Measurements from ENCODE around the gene MEGF9. TPM values are rescaled to one million over a fixed set of nuclear protein-coding genes. Genes with fewer than 3 reads are reported as not detected.

MEGF9 gene
- total RNA-seq, 1 experiment from 2014 or later, result 35.7 TPM

DNA sequence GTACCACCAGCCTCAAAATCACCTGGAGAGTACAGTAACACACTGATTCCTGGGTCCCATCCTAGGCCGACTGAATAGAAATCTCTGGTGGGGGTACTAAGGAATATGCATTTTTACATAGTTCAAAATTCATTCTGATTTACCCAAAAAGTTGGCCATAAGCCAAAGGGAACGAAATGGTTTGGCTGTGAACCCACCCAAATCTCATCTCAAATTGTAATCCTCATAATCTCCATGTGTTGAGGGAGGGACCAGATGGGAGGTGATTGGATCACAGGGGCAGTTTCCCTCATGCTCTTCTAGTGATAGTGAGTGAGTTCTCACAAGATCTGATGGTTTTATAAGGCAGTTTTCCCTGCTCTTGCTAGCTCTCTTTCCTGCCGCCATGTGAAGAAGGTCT, 31.1 kb downstream of the MEGF9 start:
- peaks cover 62% of the 10 kb centered on the region for H3F3A ChIP-seq (ENCODE audit: insufficient read depth, low read depth)
- ChIA-PET CTCF (no interaction called here), POLR2A (ENCODE audit: unreplicated experiment) (interaction anchor here (0.6 kb wide), 1 partner anchor 27 kb away, joined by 19 read pairs; no protein-coding TSS in a partner anchor)
- H3K4me2 ChIP-seq, result peak overlapping the region; percentile 62
- BruUV-seq (replicated peaks), result no TSS peak
- H2AFZ ChIP-seq, result no peak overlapping the region
- no peak for DNase-seq
- no peaks in the 10 kb centered on the region for H3K9me3 ChIP-seq (ENCODE audit: insufficient read depth, low read depth)
- peaks cover 43% of the 10 kb centered on the region for H3K4me1 ChIP-seq (replicated peaks; ENCODE audit: insufficient read depth)
- no peaks in the 10 kb centered on the region for H3K9me2 ChIP-seq (ENCODE audit: insufficient read depth)
- intact Hi-C loops (cut with micrococcal nuclease; ENCODE audit: unreplicated experiment), result no loop called here
- H3K4me3 ChIP-seq, result no peak overlapping the region
- H3K27me3 ChIP-seq (ENCODE audit: insufficient read depth, low read depth), result no peaks in the 10 kb centered on the region
- no peaks in the 10 kb centered on the region for H4K20me1 ChIP-seq (ENCODE audit: insufficient read depth)
- H3K27ac ChIP-seq, result peak overlapping the region; percentile 98
- TF ChIP-seq EZH2 (IDR thresholded peaks at IDR 0.05; ENCODE audit: low read depth), result no peak
- no peak for TF ChIP-seq CTCF (conservative IDR thresholded peaks at IDR 0.05)
- peaks cover 24% of the 10 kb centered on the region for H3K36me3 ChIP-seq (ENCODE audit: low read depth)
- H3K79me2 ChIP-seq (ENCODE audit: low read depth), result peaks cover 79% of the 10 kb centered on the region

DNA sequence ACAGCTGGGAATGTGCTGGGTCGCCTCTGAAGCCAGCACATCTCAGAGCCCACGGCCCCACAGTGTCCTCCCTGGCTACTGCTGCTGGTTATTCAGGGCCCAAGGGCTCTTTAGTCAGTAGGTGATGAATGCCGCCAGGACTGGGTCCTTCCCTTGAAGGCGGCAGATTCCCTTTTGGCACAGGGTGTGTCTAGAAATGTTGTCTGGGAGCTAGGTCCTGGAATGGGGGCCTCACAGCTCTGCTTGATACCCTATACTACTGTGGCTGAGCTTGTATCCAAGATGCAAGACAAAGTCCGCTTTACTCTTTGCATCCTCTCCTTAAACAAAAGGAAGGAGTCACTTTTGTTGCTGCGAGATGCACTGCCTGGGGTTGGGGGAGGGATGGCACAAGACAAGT, 33.1 kb downstream of the MEGF9 start:
- Histone ChIP-seq H3K27me3 (ENCODE audit: insufficient read depth, low read depth) (no peaks in the 10 kb centered on the region), H4K20me1 (ENCODE audit: insufficient read depth) (no peaks in the 10 kb centered on the region), H3K27ac (no peak overlapping the region), H3K4me2 (no peak overlapping the region), H2AFZ (no peak overlapping the region), H3K79me2 (ENCODE audit: low read depth) (peaks cover 81% of the 10 kb centered on the region), H3K9me2 (ENCODE audit: insufficient read depth) (no peaks in the 10 kb centered on the region), H3K36me3 (ENCODE audit: low read depth) (peaks cover 26% of the 10 kb centered on the region), H3K4me3 (no peak overlapping the region), H3F3A (ENCODE audit: insufficient read depth, low read depth) (peaks cover 50% of the 10 kb centered on the region), H3K9me3 (ENCODE audit: insufficient read depth, low read depth) (no peaks in the 10 kb centered on the region), H3K4me1 (replicated peaks; ENCODE audit: insufficient read depth) (peaks cover 43% of the 10 kb centered on the region)
- BruUV-seq (replicated peaks), result no TSS peak
- no peak for DNase-seq
- CTCF ChIA-PET, result no interaction called here
- POLR2A ChIA-PET (ENCODE audit: unreplicated experiment), result no interaction called here
- TF ChIP-seq CTCF (conservative IDR thresholded peaks at IDR 0.05) (no peak), EZH2 (IDR thresholded peaks at IDR 0.05; ENCODE audit: low read depth) (no peak)
- intact Hi-C loops (cut with micrococcal nuclease; ENCODE audit: unreplicated experiment), result no loop called here

DNA sequence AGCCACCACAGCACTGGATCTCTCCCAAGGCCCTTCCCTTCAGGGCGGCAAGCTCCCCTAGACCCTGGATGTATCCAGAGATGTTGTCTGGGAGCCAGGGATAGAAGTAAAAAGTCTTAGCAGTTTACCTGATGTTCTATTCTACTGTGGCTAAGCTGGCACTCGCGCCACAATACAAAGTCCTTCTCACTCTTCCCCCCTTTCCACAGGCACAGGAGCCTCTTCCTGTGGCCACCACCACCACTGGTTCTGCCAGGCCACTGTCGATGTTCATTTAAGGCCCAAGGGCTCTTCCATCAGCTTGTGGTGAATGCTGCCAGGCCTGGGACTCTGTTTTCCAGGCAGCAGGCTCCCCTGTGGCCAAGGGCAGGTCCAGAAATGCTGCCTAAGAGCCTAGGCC, 33.7 kb downstream of the MEGF9 start:
- Histone ChIP-seq H3K9me3 (ENCODE audit: insufficient read depth, low read depth) (no peaks in the 10 kb centered on the region), H3K36me3 (ENCODE audit: low read depth) (peaks cover 23% of the 10 kb centered on the region), H3K79me2 (ENCODE audit: low read depth) (peaks cover 81% of the 10 kb centered on the region), H3K27ac (no peak overlapping the region), H4K20me1 (ENCODE audit: insufficient read depth) (no peaks in the 10 kb centered on the region), H3K4me1 (replicated peaks; ENCODE audit: insufficient read depth) (peaks cover 40% of the 10 kb centered on the region), H3K27me3 (ENCODE audit: insufficient read depth, low read depth) (no peaks in the 10 kb centered on the region), H3F3A (ENCODE audit: insufficient read depth, low read depth) (peaks cover 48% of the 10 kb centered on the region), H3K4me2 (no peak overlapping the region), H3K9me2 (ENCODE audit: insufficient read depth) (no peaks in the 10 kb centered on the region), H2AFZ (no peak overlapping the region), H3K4me3 (no peak overlapping the region)
- ChIA-PET POLR2A (ENCODE audit: unreplicated experiment) (no interaction called here), CTCF (no interaction called here)
- no peak for TF ChIP-seq EZH2 (IDR thresholded peaks at IDR 0.05; ENCODE audit: low read depth)
- no peak for TF ChIP-seq CTCF (conservative IDR thresholded peaks at IDR 0.05)
- no peak for DNase-seq
- intact Hi-C loops (cut with micrococcal nuclease; ENCODE audit: unreplicated experiment), result no loop called here
- BruUV-seq (replicated peaks), result no TSS peak

Measured in PC-9 (cell line).